Measurements from ENCODE around the gene GSTA4. TPM values are rescaled to one million over a fixed set of nuclear protein-coding genes. Genes with fewer than 3 reads are reported as not detected.
A peak's percentile ranks its signal among the peaks of the same experiment; 100 is the strongest.
"Not testable (repeated sequence)": the region's sequence is repeated elsewhere in the genome, so short reads cannot be mapped to it uniquely, and the experiment has no call there.

GSTA4 gene
- total RNA-seq, 1 donor from 2014 or later = 10.1 TPM

- intact Hi-C loops (cut with DNase I) = no loop called here
Measured at GRCh38 chr6:53015486-53015885, 20.4 kb upstream of the GSTA4 start.

GRCh38 chr6:53014744-53015143 is 19.7 kb upstream of the GSTA4 start:
- intact Hi-C loops (cut with DNase I) = no loop called here
- DNase-seq (ENCODE audit: low spot score) = no peak

More at GRCh38 chr6:53015486-53015885, 20.4 kb upstream of the GSTA4 start:
- no peak for DNase-seq (ENCODE audit: low spot score)

- intact Hi-C loops (cut with DNase I) = no loop called here
- no peak for DNase-seq (ENCODE audit: low spot score)
Measured at GRCh38 chr6:53014063-53014462, 19.0 kb upstream of the GSTA4 start.

- no peak for DNase-seq (ENCODE audit: low spot score)
- intact Hi-C loops (cut with DNase I) = no loop called here
Measured at GRCh38 chr6:53011979-53012378, 16.9 kb upstream of the GSTA4 start.

- intact Hi-C loops (cut with DNase I) = no loop called here
- DNase-seq (ENCODE audit: low spot score) = no peak
Measured at GRCh38 chr6:53010504-53010903, 15.4 kb upstream of the GSTA4 start.

GRCh38 chr6:53009511-53009910 is 14.4 kb upstream of the GSTA4 start:
- no peak for DNase-seq (ENCODE audit: low spot score)
- intact Hi-C loops (cut with DNase I) = no loop called here

- DNase-seq (ENCODE audit: low spot score) = no peak
- intact Hi-C loops (cut with DNase I) = no loop called here
Measured at GRCh38 chr6:53009056-53009455, 14.0 kb upstream of the GSTA4 start.

- intact Hi-C loops (cut with DNase I); DNase-seq (ENCODE audit: low spot score): not testable (repeated sequence)
Measured at GRCh38 chr6:53008192-53008687, 13.2 kb upstream of the GSTA4 start.

GRCh38 chr6:53005663-53006250 is 10.7 kb upstream of the GSTA4 start:
- DNase-seq (ENCODE audit: low spot score) = no peak
- intact Hi-C loops (cut with DNase I) = no loop called here

- no peak for DNase-seq (ENCODE audit: low spot score)
- intact Hi-C loops (cut with DNase I) = loop anchor here (10.0 kb wide), 1 partner anchor 545 kb away; the partner anchor contains the start of gene GCLC
Measured at GRCh38 chr6:52999456-52999855, 4.4 kb upstream of the GSTA4 start.

- no peak for DNase-seq (ENCODE audit: low spot score)
- intact Hi-C loops (cut with DNase I) = loop anchor here (10.0 kb wide), 1 partner anchor 546 kb away; the partner anchor contains the start of gene GCLC
Measured at GRCh38 chr6:52998603-52999002, 3.5 kb upstream of the GSTA4 start.

GRCh38 chr6:52995913-52996645 is 995 bp upstream of the GSTA4 start:
- peak; percentile 70 for DNase-seq (ENCODE audit: low spot score)
- intact Hi-C loops (cut with DNase I) = loop anchor here (10.0 kb wide), 1 partner anchor 549 kb away; the partner anchor contains the start of gene GCLC

GRCh38 chr6:52994839-52995088 is 320 bp downstream of the GSTA4 start:
- DNase-seq (ENCODE audit: low spot score) = peak; percentile 74
- intact Hi-C loops (cut with DNase I) = loop anchor here (10.0 kb wide), 1 partner anchor 550 kb away; the partner anchor contains the start of gene GCLC

GRCh38 chr6:52994031-52994838 is 849 bp downstream of the GSTA4 start:
- DNase-seq (ENCODE audit: low spot score) = no peak
- intact Hi-C loops (cut with DNase I) = loop anchor here (10.0 kb wide), 1 partner anchor 551 kb away; the partner anchor contains the start of gene GCLC

GRCh38 chr6:52992980-52993920 is 1.8 kb downstream of the GSTA4 start:
- intact Hi-C loops (cut with DNase I) = loop anchor here (10.0 kb wide), 1 partner anchor 552 kb away; the partner anchor contains the start of gene GCLC
- no peak for DNase-seq (ENCODE audit: low spot score)

- intact Hi-C loops (cut with DNase I) = loop anchor here (10.0 kb wide), 1 partner anchor 554 kb away; the partner anchor contains the start of gene GCLC
- DNase-seq (ENCODE audit: low spot score) = no peak
Measured at GRCh38 chr6:52990342-52990741, 4.7 kb downstream of the GSTA4 start.

- no peak for DNase-seq (ENCODE audit: low spot score)
- intact Hi-C loops (cut with DNase I) = loop anchor here (5.0 kb wide), 1 partner anchor 103 kb away; no protein-coding TSS in a partner anchor
Measured at GRCh38 chr6:52985228-52985627, 9.9 kb downstream of the GSTA4 start.

GRCh38 chr6:52984247-52984646 is 10.8 kb downstream of the GSTA4 start:
- intact Hi-C loops (cut with DNase I) = no loop called here
- DNase-seq (ENCODE audit: low spot score) = no peak
